SJCRH30 (cell line): ENCODE measurements around the gene WNT7A. TPM values are rescaled to one million over a fixed set of nuclear protein-coding genes. Genes with fewer than 3 reads are reported as not detected.

Source experiments
- DNase-seq, 2 experiments: peaks; one replicate each; pipeline ENCODE4 v3.0.0-alpha.2; 2015 to 2020
- H3K27ac ChIP-seq: fragments of 250-450 bp; sonication (Bioruptor Pico); 2 replicates; pipeline ENCODE4 v1.5.1; 2020; ENCODE audit warnings: mild to moderate bottlenecking, moderate library complexity
- H3K27me3 ChIP-seq: fragments of 250-450 bp; sonication (Bioruptor Pico); 2 replicates; pipeline ENCODE4 v1.5.1; 2020; ENCODE audit warnings: mild to moderate bottlenecking, moderate library complexity
- H3K36me3 ChIP-seq: fragments of 250-450 bp; sonication (Bioruptor Pico); 2 replicates; pipeline ENCODE4 v1.5.1; 2020; ENCODE audit warnings: mild to moderate bottlenecking, moderate library complexity
- H3K4me1 ChIP-seq: fragments of 250-450 bp; sonication (Bioruptor Pico); 2 replicates; pipeline ENCODE4 v1.5.1; 2020; ENCODE audit warnings: mild to moderate bottlenecking, moderate library complexity
- H3K4me3 ChIP-seq: fragments of 250-450 bp; sonication (Bioruptor Pico); 2 replicates; pipeline ENCODE4 v1.5.1; 2020; ENCODE audit warnings: mild to moderate bottlenecking, moderate library complexity
- H3K9me3 ChIP-seq: fragments of 250-450 bp; sonication (Bioruptor Pico); replicated peaks from 2 replicates; pipeline ENCODE4 v1.5.1; 2020; ENCODE audit warnings: mild to moderate bottlenecking, moderate library complexity
- total RNA-seq: library from RNA; depleted of rRNA; stranded (reverse); fragments of >200 nt; shearing (Covaris generic); gene quantifications from 2 replicates; pipeline ENCODE4 v1.2.3, GENCODE V29; 2014

WNT7A gene
- total RNA-seq, 1 experiment from 2014 or later = not detected

DNA sequence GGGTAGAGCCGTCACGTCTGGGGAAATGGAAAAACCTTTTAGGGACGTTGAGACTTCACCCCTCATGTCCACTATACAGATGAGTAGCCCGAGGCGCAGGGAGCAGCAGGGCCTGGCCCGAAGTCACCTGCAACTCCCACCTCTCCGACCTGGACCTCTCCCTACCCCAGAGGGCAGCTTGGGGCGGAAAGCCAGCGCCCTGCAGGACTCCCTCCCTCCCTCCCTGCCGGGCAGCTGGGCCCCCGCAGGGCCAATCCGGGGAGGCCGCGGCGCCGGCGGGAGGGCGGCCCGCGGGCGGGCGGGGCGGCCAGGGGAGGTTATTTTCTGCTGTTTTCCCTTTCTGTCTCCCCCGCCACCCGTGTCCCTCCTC lies 2.0 kb downstream of the WNT7A start:
- Histone ChIP-seq H3K36me3 (no peaks in the 10 kb centered on the region), H3K27ac (no peak overlapping the region), H3K27me3 (no peaks in the 10 kb centered on the region; the same call in 1 of the 2 replicates), H3K9me3 (no peaks in the 10 kb centered on the region), H3K4me1 (no peaks in the 10 kb centered on the region), H3K4me3 (no peak overlapping the region)
- no peak for DNase-seq

DNA sequence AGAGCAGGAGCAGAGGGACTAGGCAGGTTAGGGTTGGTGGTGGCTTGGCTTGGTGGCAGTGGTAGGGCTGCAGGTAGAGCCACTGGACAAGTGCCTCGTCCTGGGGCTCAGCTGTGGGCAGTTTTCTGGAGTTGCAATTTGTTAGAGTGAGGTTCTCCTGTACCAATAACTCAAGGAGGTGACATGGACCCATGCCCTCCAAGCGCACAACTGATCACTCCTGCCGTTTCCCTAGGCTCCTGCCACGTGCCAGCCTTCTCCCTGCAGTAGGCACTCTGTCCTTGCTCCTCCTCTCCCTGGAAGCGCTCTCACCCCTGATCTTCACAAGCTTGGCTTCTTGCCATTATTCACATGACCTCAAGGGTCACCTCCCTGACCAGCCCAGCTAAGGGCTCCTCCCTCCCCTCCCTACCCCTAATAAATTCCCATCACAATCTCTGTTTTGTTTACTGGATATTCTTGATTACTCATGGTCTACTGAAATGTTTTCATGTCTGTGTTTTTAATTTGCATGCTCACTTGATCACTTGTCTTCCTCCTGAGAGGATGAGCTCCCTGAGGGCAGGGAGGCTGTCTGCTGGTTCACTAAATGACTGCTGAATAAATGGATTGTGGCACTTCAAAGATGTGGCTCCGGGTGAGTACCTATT lies 3.3 kb downstream of the WNT7A start:
- Histone ChIP-seq H3K27ac (no peak overlapping the region), H3K9me3 (no peaks in the 10 kb centered on the region), H3K4me1 (no peaks in the 10 kb centered on the region), H3K4me3 (no peak overlapping the region), H3K36me3 (no peaks in the 10 kb centered on the region), H3K27me3 (no peaks in the 10 kb centered on the region; the same call in 1 of the 2 replicates)
- no peak for DNase-seq

GRCh38 chr3:13874891-13875290 lies 5.0 kb downstream of the WNT7A start:
- Histone ChIP-seq H3K9me3 (no peaks in the 10 kb centered on the region), H3K36me3 (no peaks in the 10 kb centered on the region), H3K27me3 (no peaks in the 10 kb centered on the region; the same call in 1 of the 2 replicates), H3K4me3 (no peak overlapping the region), H3K4me1 (no peaks in the 10 kb centered on the region), H3K27ac (no peak overlapping the region)
- DNase-seq = no peak

- no peaks in the 10 kb centered on the region for H3K4me1 ChIP-seq
- DNase-seq = no peak
- no peaks in the 10 kb centered on the region for H3K9me3 ChIP-seq
- H3K36me3 ChIP-seq = no peaks in the 10 kb centered on the region
- H3K27me3 ChIP-seq = no peaks in the 10 kb centered on the region; the same call in 1 of the 2 replicates
- no peak overlapping the region for H3K27ac ChIP-seq
- H3K4me3 ChIP-seq = no peak overlapping the region
Measured at GRCh38 chr3:13873818-13874217, 6.1 kb downstream of the WNT7A start.

- H3K36me3 ChIP-seq = no peaks in the 10 kb centered on the region
- no peak overlapping the region for H3K4me3 ChIP-seq
- no peak for DNase-seq
- no peaks in the 10 kb centered on the region for H3K4me1 ChIP-seq
- no peaks in the 10 kb centered on the region for H3K9me3 ChIP-seq
- H3K27ac ChIP-seq = no peak overlapping the region
- no peaks in the 10 kb centered on the region; the same call in 1 of the 2 replicates for H3K27me3 ChIP-seq
Measured at GRCh38 chr3:13872451-13872850, 7.4 kb downstream of the WNT7A start.

DNA sequence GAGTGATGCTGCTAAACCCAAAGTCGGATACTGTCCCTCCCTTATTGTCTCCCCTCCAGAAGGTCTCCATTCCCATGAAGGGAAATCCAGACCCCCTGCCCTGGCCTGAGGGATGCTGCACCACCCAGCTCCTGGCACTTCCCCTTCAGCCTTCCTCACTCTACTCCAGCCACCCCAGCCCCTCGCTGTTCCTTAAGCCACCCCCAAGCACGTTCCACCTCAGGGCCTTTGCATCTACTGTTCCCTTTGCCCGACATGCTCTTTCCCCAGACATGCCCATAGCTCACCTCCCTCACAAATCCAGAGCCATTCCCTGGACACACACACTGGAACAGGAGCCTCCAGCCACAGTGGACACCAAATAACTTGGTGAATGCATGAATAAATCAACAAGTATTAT lies 8.1 kb downstream of the WNT7A start:
- no peak overlapping the region for H3K27ac ChIP-seq
- no peaks in the 10 kb centered on the region; the same call in 1 of the 2 replicates for H3K27me3 ChIP-seq
- H3K36me3 ChIP-seq = no peaks in the 10 kb centered on the region
- H3K4me3 ChIP-seq = no peak overlapping the region
- DNase-seq = no peak
- H3K9me3 ChIP-seq = no peaks in the 10 kb centered on the region
- H3K4me1 ChIP-seq = no peaks in the 10 kb centered on the region

- Histone ChIP-seq H3K36me3 (no peaks in the 10 kb centered on the region), H3K27ac (no peak overlapping the region), H3K27me3 (no peaks in the 10 kb centered on the region; the same call in 1 of the 2 replicates), H3K9me3 (no peaks in the 10 kb centered on the region), H3K4me3 (no peak overlapping the region), H3K4me1 (no peaks in the 10 kb centered on the region)
- no peak for DNase-seq
Measured at GRCh38 chr3:13870902-13871301, 9.0 kb downstream of the WNT7A start.

DNA sequence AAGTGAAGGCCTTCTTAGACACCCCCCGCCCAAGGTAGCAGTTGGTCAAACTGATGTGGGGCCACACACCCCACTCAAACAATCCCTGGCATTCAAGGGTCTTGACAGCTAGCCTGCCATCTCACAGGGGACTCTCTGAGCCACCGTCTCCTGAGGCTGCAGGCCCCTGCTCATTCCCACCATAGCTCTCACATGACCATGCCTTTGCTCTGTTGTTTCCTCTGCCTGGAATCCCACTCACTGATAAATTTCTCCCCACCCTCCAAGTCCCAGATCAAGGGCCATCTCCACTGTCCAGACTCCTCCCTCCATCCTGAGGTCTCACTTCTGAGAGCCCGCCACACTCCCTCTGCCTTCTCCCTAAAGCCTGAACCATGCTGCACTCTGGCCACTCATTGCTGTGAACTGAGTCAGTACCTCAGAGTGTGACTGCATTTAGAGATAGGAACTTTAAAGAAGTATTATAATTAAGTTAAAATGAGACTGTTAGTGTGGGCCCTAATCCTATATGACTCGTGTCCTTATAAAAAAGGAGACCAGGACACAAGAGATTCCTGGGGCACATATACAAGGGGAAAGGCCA lies 10.0 kb downstream of the WNT7A start:
- Histone ChIP-seq H3K9me3 (no peaks in the 10 kb centered on the region), H3K27ac (no peak overlapping the region), H3K4me3 (no peak overlapping the region), H3K4me1 (no peaks in the 10 kb centered on the region), H3K27me3 (no peaks in the 10 kb centered on the region), H3K36me3 (no peaks in the 10 kb centered on the region)
- no peak for DNase-seq

DNA sequence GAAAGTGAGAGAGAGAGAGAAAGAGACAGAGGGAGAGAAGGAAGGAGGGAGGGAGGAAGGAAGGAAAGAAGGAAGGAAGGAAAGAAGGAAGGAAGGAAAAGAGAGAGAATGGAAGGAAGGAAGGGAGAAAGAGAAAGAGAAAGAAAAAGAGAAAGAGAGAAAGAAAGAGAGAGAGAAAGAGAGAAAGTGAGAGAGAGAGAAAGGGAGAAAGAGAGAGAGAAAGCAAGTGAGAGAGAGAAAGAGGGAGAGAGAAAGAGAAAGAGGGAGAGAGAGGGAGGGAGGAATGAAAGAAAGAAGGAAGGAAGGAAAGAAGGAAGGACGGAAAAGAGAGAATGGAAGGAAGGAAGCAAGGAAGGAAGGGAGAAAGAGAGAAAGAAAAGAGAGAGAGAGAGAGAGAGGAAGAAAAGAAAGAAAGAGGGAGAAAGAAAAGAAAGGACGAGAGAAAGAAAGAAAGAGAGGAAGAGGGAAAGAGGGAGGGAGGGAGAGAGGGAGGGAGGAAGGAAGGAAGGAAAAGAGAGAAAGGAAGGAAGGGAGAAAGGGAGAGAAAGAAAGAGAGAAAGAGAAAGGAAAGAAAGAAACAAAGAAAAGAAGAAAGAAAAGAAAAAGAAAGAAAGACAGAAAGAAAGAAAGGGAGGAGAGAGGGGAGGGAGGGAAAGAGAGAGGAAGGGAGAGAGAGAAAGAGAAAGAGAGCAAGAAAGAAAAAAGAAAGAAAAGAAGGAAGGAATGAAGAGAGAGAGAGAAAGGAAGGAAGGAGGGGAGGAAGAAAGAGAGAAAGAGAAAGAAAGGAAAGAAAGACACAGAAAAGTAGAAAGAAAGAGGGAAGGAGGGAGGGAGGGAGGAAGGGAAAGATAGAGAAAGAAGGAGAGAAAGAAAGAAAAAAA lies 10.8 kb downstream of the WNT7A start:
- DNase-seq = no peak
- H3K27ac ChIP-seq = no peak overlapping the region
- H3K9me3 ChIP-seq = no peaks in the 10 kb centered on the region
- H3K36me3 ChIP-seq = no peaks in the 10 kb centered on the region
- H3K4me1 ChIP-seq = no peaks in the 10 kb centered on the region
- H3K27me3 ChIP-seq = no peaks in the 10 kb centered on the region; the same call in 1 of the 2 replicates
- H3K4me3 ChIP-seq = no peak overlapping the region

- Histone ChIP-seq H3K4me1 (no peaks in the 10 kb centered on the region), H3K27ac (no peak overlapping the region), H3K4me3 (no peak overlapping the region), H3K9me3 (no peaks in the 10 kb centered on the region), H3K36me3 (no peaks in the 10 kb centered on the region), H3K27me3 (peaks cover 6% of the 10 kb centered on the region; the same call in 1 of the 2 replicates)
- no peak for DNase-seq
Measured at GRCh38 chr3:13867732-13868131, 12.1 kb downstream of the WNT7A start.

- Histone ChIP-seq H3K4me3 (no peak overlapping the region), H3K27me3 (peaks cover 7% of the 10 kb centered on the region; the same call in 1 of the 2 replicates), H3K4me1 (no peaks in the 10 kb centered on the region), H3K36me3 (no peaks in the 10 kb centered on the region), H3K9me3 (no peaks in the 10 kb centered on the region), H3K27ac (no peak overlapping the region)
- no peak for DNase-seq
Measured at GRCh38 chr3:13866041-13866965, 13.6 kb downstream of the WNT7A start.

GRCh38 chr3:13865581-13865980 lies 14.3 kb downstream of the WNT7A start:
- H3K4me1 ChIP-seq = no peaks in the 10 kb centered on the region
- H3K27me3 ChIP-seq = peaks cover 7% of the 10 kb centered on the region; the same call in 1 of the 2 replicates
- no peak overlapping the region for H3K27ac ChIP-seq
- no peaks in the 10 kb centered on the region for H3K36me3 ChIP-seq
- no peak overlapping the region for H3K4me3 ChIP-seq
- H3K9me3 ChIP-seq = no peaks in the 10 kb centered on the region
- no peak for DNase-seq

- H3K4me3 ChIP-seq = no peak overlapping the region
- no peak for DNase-seq
- no peaks in the 10 kb centered on the region for H3K4me1 ChIP-seq
- no peak overlapping the region for H3K27ac ChIP-seq
- H3K36me3 ChIP-seq = no peaks in the 10 kb centered on the region
- no peaks in the 10 kb centered on the region for H3K9me3 ChIP-seq
- H3K27me3 ChIP-seq = peaks cover 7% of the 10 kb centered on the region; the same call in 1 of the 2 replicates
Measured at GRCh38 chr3:13865106-13865505, 14.8 kb downstream of the WNT7A start.

- no peak overlapping the region for H3K4me3 ChIP-seq
- no peaks in the 10 kb centered on the region for H3K36me3 ChIP-seq
- H3K4me1 ChIP-seq = no peaks in the 10 kb centered on the region
- no peak overlapping the region for H3K27ac ChIP-seq
- H3K27me3 ChIP-seq = peaks cover 7% of the 10 kb centered on the region; the same call in 1 of the 2 replicates
- no peaks in the 10 kb centered on the region for H3K9me3 ChIP-seq
- no peak for DNase-seq
Measured at GRCh38 chr3:13863965-13864595, 15.8 kb downstream of the WNT7A start.
